Activated gamma-delta T cell treated with Interleukin-2 at 50 U/mL for 16 hours (primary cell): ENCODE measurements around the gene SEC22B.
A peak's percentile ranks its signal among the peaks of the same experiment; 100 is the strongest.
"Not testable (repeated sequence)": the region's sequence is repeated elsewhere in the genome, so short reads cannot be mapped to it uniquely, and the experiment has no call there.

Experiments
- DNase-seq: peaks from one replicate; pipeline ENCODE4 v3.0.0-alpha.2; 2020

SEC22B gene

DNA sequence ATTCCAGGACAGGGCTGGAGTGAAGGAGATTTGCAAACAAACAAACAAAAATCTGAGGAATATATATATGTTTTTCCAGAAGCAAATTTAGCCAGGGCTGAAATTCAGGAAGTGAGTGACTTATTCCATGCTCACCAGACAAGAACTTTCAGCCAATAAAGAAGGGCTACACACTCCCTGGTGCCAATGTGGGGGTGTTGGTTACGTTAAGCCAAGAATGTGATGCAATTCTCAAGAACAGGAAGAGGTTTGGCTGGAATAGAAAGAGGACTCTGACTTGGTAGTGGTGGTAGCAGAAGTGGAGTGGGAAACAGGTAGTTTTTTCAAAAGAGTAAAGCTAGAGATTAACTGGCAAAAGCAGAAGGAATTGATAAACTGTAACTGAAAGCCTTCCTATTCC lies 31.7 kb downstream of the SEC22B start:
- not testable (repeated sequence) for DNase-seq

- not testable (repeated sequence) for DNase-seq
Measured at GRCh38 chr1:120144169-120144568, 32.2 kb downstream of the SEC22B start.

- not testable (repeated sequence) for DNase-seq
Measured at GRCh38 chr1:120143334-120143733, 33.0 kb downstream of the SEC22B start.

DNA sequence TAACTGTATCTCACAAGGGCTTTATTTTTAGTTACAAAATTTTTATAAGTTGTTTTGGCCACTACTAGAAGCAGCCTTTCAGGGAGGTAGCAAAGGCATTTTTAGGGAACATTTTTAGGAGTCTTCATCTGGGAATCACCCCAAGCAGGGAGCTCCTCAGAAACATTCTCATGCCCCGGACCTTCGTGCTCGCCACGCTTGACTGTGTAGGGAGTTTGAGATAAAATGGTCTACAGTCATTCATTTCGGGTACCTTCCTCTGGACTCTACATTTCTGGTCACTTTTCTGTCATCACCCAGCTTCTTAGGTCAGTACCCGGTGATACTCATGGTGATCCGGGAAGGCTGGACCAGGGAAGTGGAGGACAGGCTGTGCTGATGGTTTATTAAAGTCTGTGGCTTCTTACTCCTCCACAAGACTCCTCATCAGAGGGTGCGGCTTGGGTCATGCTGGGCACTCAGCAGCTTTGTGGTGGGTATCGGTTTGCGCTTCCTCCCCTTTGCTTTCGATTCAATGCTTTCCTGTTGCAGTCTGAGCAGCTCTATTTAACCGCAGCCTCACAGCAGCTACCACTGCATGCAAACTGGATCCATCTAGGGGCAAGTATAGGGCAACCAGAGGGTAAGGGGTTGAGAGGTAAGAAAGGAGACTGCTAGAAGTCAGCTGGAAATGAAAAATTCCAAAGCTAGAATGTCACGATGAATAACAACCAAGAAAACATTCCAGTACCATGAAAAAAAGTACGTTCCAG lies 33.6 kb downstream of the SEC22B start:
- peak; percentile 49 for DNase-seq

DNA sequence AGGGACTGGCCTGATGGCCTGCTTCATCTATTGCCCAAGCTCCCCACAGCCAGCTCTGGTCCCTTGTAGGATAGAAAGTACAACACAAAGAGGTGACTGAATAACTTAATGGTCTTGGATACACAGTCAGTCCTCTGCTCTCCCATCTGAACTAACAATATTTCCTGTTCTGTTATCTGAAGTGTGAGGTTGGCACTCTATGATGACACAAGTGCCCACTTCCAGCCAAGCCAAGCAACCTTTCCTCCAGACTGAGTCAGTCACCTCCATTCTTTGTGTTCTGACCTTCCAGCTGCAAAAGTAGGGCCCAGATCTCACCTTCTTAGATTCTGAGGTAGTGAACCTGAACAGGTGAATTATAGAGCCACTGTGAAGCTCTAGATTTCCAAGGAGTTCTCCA lies 34.5 kb downstream of the SEC22B start:
- DNase-seq = not testable (repeated sequence)

GRCh38 chr1:120140656-120141265 lies 35.6 kb downstream of the SEC22B start:
- DNase-seq = not testable (repeated sequence)

GRCh38 chr1:120136086-120136485 lies 40.2 kb downstream of the SEC22B start:
- not testable (repeated sequence) for DNase-seq

- DNase-seq = not testable (repeated sequence)
Measured at GRCh38 chr1:120133928-120134325, 42.4 kb downstream of the SEC22B start.

- no peak for DNase-seq
Measured at GRCh38 chr1:120133228-120133927, 42.9 kb downstream of the SEC22B start.

DNA sequence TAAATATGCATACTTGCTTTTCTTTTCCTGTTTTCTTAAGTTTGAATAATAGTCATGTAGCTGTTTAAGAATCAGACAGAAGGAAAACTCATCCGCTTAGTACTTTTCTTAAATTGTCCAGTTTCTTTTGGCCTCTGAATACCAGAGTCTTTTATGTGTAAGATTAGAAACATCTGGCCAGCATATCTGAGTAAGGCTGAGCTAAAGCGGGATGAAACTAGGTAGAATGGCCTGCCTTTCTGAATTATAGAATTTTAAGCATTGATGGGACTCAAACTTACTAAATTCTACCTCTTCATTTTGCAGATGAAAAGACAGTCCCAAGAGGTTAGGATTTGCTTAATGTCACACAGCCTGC lies 43.9 kb downstream of the SEC22B start:
- DNase-seq = not testable (repeated sequence)

DNA sequence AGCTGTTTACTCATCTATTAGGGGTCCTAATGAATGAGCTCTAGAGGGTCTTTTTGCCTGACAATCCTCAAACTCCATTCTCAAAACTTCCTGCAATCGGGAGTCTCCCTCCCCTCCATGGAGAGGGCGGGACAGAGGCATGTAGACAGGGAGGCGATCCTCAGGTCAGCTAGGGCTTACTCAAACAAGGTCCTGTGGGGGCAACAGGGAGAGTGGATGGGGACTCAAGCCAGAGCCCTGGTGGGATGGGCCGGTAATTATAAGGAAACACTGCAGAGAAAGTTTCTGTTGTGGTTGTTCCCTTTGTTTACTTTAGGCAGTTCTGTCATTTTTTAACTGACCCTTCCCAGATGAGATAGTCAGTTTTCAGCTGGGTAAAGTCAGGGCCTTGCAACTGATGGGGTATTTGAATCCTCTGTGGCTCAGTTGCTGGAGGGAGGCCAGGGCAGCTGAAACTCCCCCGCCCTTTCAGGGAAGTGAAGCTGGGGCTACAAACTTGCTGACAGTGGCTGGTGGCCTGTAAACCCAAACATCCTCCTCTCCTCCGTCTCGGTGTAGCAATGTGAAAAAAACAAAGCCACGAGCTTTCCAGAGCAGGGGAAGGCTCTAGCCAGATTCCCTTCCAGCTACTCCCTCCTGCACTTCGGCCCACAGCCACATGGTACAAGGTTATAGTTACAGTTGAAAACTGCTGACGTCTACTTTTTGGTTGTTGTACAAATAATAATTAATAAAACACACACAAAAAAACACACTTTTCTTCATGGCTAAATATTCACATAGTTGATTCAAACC lies 44.5 kb downstream of the SEC22B start:
- DNase-seq = not testable (repeated sequence)

DNA sequence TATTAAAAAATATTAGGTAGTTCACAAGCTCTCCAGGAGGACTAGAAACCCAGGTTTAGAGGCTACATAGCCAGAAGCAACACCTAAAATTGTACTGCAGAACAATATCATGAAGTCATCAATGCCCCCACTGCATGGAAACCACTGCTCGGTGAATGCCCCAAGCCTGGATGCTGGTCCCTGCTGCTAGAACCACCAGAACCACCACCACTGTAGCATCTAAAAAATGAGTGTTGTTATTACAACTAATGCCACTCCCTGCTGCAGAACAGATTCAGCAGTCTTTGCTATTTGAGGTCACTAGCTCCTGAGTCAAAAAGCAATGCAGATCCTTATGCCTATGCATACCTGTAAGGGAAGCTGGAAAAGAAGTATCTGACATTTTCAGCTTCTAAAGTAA lies 48.4 kb downstream of the SEC22B start:
- not testable (repeated sequence) for DNase-seq

- DNase-seq = not testable (repeated sequence)
Measured at GRCh38 chr1:120126216-120126615, 50.1 kb downstream of the SEC22B start.

DNA sequence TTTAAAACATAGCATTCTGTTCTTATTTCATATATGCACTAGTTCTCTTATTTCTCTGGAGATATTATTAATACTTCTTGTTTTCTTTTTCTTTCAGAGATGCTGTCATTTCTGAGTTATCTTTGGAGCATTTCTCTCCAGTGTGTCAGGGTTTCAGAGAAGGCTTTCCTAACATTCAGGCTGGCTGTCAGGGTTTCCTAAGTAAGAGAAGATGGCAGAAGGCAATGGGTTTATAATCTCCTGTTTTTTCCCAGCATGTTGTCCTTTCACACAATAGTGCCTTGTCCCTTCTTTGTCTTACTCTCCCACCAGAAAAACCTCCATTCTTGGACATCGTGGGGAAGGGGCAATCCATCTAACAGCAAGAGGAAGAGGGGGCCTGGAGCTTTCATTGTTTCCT lies 51.7 kb downstream of the SEC22B start:
- DNase-seq = not testable (repeated sequence)

GRCh38 chr1:120123813-120124510 lies 52.4 kb downstream of the SEC22B start:
- DNase-seq = not testable (repeated sequence)

DNA sequence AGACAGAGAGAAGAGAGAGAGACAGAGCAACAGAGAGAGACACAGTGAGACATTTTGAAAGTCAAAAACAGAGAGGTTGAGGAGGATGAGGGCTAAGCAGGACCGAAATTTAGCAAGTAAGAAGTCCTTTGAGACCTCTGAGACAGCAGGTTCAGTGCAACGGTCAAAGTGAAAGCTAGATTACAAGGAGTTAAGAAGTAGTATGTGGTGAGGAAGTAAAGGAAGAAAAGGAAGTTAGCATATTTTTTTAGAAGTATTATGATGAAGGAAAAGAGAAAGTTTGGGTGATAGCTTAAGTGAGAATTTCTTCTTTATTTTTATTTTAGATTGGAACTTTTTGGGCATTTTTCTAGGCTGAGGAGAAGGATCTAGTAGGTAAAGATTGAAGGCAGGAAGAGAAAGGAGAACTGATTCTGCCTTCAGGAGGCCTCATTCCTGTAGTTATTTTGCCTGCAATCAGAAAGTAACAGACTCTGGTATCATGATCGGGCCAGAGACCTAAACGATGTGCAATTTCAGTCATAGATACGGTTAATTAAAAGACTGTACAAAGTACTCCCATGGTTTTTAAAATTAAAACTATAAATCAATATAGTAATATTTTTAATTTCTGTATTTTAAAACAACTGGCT lies 53.9 kb downstream of the SEC22B start:
- not testable (repeated sequence) for DNase-seq

DNA sequence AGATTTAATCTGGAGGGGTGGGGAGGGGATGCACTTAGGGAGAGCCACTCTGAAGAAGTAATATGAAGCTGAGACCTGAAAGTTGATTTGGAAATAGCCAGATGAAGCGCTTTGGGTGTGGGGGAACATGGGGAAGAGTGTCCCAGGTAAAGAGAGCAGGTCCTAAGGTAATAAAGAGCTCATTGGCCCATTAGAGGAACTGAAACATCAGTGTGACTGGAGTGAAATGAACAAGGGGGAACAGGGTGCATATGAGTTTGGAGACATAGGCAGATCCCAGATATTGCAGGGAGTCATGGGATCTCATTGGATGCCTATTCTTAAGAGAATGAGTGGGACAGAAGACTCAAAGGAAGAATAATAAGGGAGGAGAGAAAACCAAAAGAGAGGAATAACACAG lies 54.5 kb downstream of the SEC22B start:
- DNase-seq = not testable (repeated sequence)

DNA sequence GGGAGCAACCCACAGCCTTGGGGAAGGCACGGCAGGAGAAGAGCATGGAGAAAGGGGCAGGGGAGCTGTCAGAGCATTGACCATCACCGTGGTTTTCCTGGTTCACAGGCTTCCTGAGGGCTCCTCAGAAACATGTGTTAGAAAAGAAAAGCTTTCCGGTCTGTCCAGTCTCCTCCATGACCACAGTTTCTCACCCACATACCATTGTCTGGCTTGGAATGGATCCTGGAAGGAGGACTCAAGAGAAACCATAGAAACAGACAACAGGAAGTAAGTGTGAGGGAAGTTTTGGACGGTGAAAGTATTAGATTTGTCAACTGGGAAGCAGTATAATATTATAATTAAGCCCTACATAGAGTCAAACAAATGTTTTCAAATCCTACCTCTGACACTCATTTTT lies 55.8 kb downstream of the SEC22B start:
- not testable (repeated sequence) for DNase-seq

DNA sequence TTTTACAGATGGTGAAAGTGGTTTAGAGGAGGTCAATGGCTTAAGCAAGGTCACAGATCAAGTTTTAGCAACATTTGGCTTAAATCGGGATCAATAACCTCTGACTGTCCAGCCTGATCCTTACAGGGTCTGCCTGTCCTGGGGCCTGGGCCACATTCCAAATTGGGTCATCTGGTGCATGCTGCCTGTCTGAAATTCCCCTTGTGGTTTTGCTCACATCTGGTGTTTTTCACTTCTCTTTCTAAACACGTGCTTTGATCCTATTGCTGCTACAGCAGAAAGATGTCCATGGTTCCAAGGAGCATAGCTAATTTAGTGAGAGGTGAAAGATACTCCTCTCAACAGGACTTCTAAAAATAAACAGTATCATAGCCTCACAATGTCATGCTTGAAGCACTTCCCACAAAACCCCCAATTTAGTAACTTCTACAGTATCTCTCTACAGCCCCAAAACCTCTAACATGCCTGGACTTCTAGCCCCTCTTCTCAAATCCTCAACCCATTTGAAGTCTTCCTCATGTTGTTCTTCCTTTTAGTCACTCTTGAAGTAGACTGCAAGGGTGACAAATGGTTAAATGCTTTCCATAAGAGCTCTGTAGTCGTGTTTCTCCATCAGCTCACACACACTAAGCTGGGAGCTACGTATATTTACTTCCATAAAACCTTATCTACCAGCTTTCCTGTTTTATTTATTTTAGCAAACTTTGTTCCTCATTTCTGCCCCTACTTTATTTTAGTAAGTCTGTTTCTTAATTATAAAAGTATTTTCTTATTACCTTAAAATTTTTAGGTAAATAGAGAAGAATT lies 58.7 kb downstream of the SEC22B start:
- not testable (repeated sequence) for DNase-seq

- DNase-seq = not testable (repeated sequence)
Measured at GRCh38 chr1:120116094-120116493, 60.2 kb downstream of the SEC22B start.

GRCh38 chr1:120113134-120113533 lies 63.2 kb downstream of the SEC22B start:
- not testable (repeated sequence) for DNase-seq
